Embryonic facial prominence (tissue), 1 donor: ENCODE results near the gene AQP2.

Experiments
- DNase-seq: peaks from one replicate; pipeline ENCODE4 v3.0.0-alpha.2; 2016; ENCODE audit errors: extremely low spot score

AQP2 gene

GRCh38 chr12:49920241-49920914 lies 30.2 kb upstream of the AQP2 start:
- DNase-seq: no peak

DNA sequence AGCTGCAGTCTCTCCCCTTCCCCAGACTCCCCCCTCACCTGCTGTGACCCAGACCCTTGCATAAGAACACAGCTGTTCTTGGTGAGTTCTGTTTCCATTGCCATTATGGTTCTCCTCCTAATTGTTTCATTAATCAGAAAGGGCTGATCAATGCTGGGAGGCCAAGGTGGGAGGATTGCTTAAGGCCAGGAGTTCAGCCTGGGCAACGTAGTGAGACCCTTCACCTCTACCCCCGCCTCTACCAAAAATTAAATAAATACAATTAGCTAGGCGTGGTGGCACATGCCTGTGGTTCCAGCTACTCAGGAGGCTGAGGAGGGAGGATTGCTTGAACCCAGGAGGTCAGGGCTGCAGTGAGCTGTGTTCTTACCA lies 29.6 kb upstream of the AQP2 start:
- DNase-seq: no peak

DNA sequence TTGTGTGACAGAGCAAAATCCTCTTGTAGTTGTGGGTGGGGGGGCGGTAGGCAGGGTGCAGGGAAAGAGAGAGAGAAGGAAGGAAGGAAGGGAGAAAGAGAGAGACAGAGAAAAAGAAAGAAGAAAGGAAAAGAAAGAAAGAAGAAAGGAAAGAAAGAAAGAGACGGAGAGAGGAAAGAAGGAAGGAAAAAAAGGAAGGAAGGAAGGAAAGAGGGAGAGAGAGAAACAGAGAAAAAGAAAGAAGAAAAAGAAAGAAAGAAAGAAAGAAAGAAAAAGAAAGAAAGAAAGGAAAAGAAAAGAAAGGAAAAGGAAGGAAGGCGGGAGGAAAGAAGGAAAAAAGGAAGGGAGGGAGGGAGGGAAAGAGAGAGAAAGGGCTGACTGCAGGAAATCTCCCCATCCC lies 29.2 kb upstream of the AQP2 start:
- DNase-seq: no peak

DNA sequence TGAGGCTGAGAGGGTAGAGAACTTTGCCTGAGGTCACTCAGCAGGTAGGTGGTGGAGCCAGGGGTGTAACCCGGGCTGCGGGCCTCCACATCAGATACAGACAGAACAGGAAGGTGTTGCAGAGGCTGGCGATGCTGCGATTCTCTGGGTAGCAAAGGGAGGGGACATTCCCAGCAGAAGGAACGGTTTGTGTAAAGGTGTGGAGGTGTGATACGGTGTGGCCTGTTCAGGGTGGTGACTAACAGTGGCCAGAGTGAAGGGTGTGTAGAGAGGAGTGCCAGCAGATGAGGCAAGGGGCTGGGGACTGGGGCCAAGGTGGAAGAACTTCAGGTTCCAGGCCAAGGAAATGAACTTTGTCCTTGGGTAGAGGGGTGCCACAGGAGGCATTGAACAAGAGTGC lies 28.6 kb upstream of the AQP2 start:
- DNase-seq: no peak

- DNase-seq: no peak
Observed at GRCh38 chr12:49922349-49923034, 28.0 kb upstream of the AQP2 start.

- no peak for DNase-seq
Observed at GRCh38 chr12:49923035-49923644, 27.4 kb upstream of the AQP2 start.

DNA sequence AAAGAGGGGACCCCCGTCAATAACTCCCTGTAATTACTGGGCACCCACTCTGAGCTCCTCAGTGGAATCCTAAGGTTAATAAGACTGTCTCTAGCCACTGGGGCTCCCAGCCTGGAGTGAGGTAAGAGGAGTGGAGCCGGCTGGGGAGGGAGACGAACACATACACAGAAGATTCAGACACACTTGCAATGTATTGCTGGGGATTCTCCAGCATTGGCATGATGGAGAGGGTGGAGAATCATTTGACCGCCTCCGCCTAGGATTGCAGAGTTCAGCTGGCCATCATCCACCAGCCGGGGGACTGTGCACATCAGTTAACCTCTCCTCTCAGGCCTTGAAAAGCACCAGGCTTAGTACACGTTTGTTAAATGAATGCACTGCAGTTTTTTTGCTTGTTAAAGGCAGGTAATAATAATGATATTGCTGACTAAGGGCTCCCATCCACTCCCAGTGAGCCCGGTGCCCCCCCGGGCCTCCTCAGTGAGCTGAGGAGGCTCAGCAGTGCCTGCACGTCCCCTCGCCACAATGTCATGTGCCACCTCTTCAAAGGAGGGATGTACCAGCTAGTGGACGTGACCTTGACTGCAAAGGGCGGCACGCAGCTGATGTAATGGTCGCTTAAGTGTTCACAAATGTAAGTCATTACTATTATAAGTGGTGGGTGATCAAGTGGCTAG lies 26.5 kb upstream of the AQP2 start:
- no peak for DNase-seq

GRCh38 chr12:49924628-49925246 lies 25.8 kb upstream of the AQP2 start:
- no peak for DNase-seq

GRCh38 chr12:49925433-49926204 lies 24.9 kb upstream of the AQP2 start:
- DNase-seq: no peak

GRCh38 chr12:49928471-49928870 lies 22.1 kb upstream of the AQP2 start:
- DNase-seq: no peak

DNA sequence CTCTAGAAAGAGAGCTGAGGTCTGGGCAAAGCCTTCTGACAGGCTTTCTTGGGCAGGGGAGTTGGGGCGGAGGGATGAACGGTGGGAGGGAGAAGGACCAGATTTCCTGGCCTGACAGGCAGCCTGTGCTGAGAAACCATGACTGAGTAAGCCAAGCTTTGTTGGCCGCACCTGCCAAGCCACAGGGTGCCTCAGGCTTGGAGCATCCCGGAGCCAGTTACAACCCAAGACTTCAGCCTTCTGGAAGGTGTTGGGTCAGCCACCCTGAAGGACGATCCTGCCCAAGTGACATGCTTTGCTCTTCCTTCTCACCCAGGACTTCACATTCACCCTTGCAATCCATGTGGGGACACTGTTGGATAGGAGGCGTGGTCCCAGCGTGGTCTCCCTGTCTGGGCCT lies 21.0 kb upstream of the AQP2 start:
- DNase-seq: no peak

DNA sequence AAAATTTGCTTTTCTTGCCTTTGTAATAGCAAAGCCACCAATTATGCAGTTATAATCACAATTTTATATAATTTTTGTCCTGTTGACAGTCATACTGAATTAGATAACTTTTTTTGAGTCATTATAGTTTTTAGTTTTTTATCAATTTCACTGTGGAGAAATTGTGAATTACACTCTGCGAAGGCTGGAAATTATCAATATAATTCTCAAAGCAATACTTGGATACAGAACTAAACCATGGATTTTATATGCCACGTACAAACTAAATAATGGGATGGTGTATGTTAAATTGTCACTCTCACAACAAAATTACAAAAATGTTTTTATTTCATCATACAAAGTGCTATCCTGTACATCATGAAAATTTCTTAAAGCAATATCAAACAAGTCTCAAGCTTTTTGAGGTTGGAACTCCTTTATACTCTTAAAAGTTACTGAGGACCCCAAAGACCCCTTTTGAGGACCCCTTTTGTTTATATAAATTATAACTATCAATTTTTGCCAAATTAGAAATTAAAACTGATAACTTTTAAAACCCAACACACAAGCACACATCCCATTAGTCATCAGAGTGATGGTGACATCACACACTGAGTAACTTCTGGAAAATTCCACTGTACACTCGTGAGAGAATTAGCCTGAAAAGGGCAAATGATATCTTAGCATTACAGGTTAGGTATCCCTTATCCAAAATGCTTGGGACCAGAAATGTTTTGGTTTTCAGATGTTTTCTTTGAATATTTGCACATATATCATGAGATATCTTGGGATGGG lies 19.8 kb upstream of the AQP2 start:
- no peak for DNase-seq

DNA sequence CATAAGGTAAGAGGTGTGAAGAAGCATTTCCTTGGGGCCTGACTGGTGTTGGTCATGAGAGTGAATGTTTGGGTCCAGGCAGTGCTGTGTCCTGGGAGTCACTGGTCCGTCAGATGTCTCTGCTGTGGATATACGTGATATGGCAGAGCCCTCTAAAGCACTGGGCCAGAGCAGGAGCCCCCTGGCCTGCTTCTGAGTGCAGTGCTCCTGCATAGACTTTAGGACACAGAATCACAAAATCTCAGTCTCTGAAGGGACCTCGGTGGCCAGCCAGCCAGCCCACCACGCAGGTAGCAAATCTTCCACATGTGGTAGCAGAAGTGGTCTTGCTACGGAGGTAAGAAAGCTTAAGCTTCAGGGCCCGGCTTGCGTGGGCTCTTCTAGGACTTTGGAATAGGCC lies 18.5 kb upstream of the AQP2 start:
- no peak for DNase-seq

DNA sequence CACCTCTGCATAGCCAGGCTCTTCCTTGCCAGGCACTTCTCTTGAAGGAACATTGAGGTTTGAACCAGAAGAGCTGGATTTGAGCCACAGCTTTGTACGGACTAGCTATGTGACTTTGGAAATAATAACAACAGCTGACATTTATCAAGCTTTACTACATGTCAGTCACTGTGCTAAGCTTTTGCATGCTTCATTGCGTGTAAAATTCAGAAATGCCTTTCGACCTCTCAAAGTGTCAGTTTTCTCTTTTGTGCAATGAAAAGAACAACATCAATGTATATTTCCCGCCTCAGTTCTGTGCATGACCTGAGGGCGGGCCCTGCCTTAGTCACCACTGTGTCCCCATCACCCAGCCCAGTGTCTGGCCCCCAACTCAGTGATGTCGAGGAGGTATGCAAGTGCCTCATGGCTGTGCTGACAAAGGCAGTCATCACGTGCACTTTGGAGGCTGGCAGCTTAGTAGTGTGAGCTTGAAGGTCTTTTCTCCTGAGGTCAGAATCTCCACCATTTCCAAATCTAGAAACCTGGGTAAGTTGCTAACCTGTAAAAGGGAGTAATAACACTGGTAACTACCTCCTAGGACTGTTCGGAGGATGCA lies 17.9 kb upstream of the AQP2 start:
- DNase-seq: no peak

GRCh38 chr12:49933796-49934195 lies 16.7 kb upstream of the AQP2 start:
- no peak for DNase-seq

DNA sequence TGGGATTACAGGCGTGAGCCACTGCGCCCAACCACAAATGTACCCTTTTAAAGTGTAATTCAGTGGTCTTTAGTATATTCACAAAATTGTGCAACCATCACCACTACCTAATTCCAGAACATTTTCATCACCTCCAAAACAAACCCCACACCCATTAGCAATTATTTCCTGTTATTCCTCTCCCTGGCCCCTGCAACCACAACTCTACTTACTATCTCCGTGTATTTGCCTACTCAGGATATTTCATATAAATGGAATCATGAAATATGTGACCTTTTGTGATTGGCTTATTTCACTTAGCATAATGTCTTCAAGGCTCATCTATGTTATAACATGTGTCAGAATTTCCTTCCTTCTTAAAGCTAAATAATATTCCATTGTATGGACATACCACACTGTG lies 16.0 kb upstream of the AQP2 start:
- DNase-seq: no peak

DNA sequence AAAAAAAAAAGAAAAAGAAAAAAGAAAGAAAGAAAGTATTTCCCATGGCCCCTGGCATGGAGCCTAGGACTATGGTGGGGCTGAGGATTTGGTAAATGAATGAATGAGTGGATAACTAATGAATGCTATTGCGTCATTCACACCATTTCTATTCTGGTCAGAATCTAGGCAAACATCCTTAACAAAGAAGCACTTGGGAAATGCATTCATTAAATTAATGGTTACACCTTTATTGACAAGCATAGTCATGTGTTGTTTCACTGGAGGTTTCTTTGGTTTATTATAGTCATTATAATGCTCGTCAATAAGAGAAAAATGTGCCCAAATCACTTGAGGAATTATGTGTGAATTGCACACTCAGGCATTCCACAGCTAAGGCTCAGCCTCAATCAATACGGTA lies 13.6 kb upstream of the AQP2 start:
- DNase-seq: no peak

- DNase-seq: no peak
Observed at GRCh38 chr12:49937639-49938300, 12.8 kb upstream of the AQP2 start.

- no peak for DNase-seq
Observed at GRCh38 chr12:49939307-49939706, 11.2 kb upstream of the AQP2 start.

DNA sequence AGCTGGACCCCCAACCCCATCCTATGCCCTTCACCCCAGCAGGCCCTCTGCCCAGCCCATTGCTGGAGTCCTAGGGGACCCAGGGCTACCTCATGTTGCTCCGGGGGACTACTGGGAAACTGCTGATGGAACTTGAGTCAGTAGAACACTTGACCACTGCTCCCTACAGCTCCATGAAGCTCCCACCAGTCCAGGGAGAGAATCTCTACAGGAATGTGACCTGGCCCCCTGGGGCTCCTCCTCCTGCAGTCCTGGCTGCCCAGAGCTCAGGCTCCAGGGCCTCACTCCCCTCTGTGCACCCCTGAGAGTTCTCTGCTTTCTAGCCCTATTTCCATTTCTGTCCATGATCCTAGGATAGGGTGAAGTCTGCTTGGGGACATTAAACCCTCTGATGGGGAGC lies 10.8 kb upstream of the AQP2 start:
- no peak for DNase-seq
